ENCODE results near the gene EDIL3.

- no peak for TF ChIP-seq CTCF (IDR thresholded peaks at IDR 0.05)
- no peak for TF ChIP-seq POLR2AphosphoS5 (IDR thresholded peaks at IDR 0.05)
- TF ChIP-seq POLR2A (IDR thresholded peaks at IDR 0.05), result no peak
Measured at GRCh38 chr5:84265739-84266550, 118.7 kb downstream of the EDIL3 start.

Data from breast epithelium (tissue), 3 donors.